ENCODE measurements around the gene ACTG1.

GRCh38 chr17:81509972-81510784 lies 2.4 kb downstream of the ACTG1 start:
- TF ChIP-seq CTCF (IDR thresholded peaks at IDR 0.05) = no peak
- no peak for TF ChIP-seq POLR2A (IDR thresholded peaks at IDR 0.05)
- no peak for TF ChIP-seq EP300 (IDR thresholded peaks at IDR 0.05)
